Upper lobe of left lung (tissue), 4 donors: Measurements from ENCODE around the gene SRRM3.
"Not testable (repeated sequence)": the region's sequence is repeated elsewhere in the genome, so short reads cannot be mapped to it uniquely, and the experiment has no call there.

ENCODE experiments used
- EP300 ChIP-seq, 4 donors: sonication (generic); formaldehyde crosslinking; IDR thresholded peaks; one replicate each; pipeline ENCODE4 v1.5.1; 2017; ENCODE audit warnings: antibody characterized with exemption in 4 of 4, control low read depth in 2 of 4
- POLR2A ChIP-seq, 4 donors: fragments of 450-650 bp; IDR thresholded peaks; one replicate each; pipeline ENCODE4 v1.5.1; 2016 to 2017; ENCODE audit warnings: antibody characterized with exemption in 4 of 4, mild to moderate bottlenecking in 2 of 4
- POLR2AphosphoS5 ChIP-seq, 2 donors: sonication (generic); formaldehyde crosslinking; IDR thresholded peaks; one replicate each; pipeline ENCODE4 v1.5.1; 2017; ENCODE audit warnings: antibody characterized with exemption in 2 of 2
- TF ChIP-seq, protein P1 (sequence below), 6 experiments: fragments of 450-650 bp in 4 of 6; fragments of 200-600 bp in 2 of 6; sonication (generic) in 2 of 6; IDR thresholded peaks; one replicate each; pipeline ENCODE4 v1.5.1; 2016 to 2019; ENCODE audit warnings: antibody characterized with exemption in 6 of 6

DNA sequence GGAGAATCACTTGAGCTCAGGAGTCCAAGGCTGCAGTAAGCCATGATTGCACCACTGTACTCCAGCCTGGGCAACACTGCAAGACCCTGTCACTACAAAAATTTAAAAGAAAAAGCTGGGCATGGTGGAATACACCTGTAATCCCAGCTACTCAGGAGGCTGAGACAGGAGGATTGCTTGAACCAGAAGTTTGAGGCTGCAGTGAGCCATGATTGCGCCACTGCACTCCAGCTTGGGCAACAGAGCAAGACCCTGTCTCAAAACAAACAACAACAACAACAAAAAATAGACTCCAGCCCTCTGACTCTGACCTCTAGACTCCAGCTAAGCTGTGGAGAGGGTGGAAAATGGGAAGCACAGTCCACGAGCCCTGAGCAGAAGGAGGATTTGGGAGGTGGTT lies 69.7 kb downstream of the SRRM3 start:
- TF ChIP-seq, protein P1, sequence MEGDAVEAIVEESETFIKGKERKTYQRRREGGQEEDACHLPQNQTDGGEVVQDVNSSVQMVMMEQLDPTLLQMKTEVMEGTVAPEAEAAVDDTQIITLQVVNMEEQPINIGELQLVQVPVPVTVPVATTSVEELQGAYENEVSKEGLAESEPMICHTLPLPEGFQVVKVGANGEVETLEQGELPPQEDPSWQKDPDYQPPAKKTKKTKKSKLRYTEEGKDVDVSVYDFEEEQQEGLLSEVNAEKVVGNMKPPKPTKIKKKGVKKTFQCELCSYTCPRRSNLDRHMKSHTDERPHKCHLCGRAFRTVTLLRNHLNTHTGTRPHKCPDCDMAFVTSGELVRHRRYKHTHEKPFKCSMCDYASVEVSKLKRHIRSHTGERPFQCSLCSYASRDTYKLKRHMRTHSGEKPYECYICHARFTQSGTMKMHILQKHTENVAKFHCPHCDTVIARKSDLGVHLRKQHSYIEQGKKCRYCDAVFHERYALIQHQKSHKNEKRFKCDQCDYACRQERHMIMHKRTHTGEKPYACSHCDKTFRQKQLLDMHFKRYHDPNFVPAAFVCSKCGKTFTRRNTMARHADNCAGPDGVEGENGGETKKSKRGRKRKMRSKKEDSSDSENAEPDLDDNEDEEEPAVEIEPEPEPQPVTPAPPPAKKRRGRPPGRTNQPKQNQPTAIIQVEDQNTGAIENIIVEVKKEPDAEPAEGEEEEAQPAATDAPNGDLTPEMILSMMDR (IDR thresholded peaks at IDR 0.05): not testable (repeated sequence)
- TF ChIP-seq POLR2A, POLR2AphosphoS5, EP300 (IDR thresholded peaks at IDR 0.05): not testable (repeated sequence)
